Activated CD8-positive, alpha-beta memory T cell treated with anti-CD3 and anti-CD28 coated beads, Interleukin-2, amount 50 U/mL, for 24 hours (primary cell): ENCODE data around the gene GTSE1.
A peak's percentile ranks its signal among the peaks of the same experiment; 100 is the strongest.

Experiments
- DNase-seq: peaks from one replicate; pipeline ENCODE4 v3.0.0-alpha.2; 2020; ENCODE audit errors: extremely low read depth

The GTSE1 gene

GRCh38 chr22:46328797-46329196, 32.1 kb downstream of the GTSE1 start:
- DNase-seq, result no peak

- no peak for DNase-seq
These were observed 32.9 kb downstream of the GTSE1 start for GRCh38 chr22:46329616-46330015.

- no peak for DNase-seq
These were observed 33.8 kb downstream of the GTSE1 start for GRCh38 chr22:46330426-46330825.

GRCh38 chr22:46331496-46331895, 34.8 kb downstream of the GTSE1 start:
- DNase-seq, result no peak

DNA sequence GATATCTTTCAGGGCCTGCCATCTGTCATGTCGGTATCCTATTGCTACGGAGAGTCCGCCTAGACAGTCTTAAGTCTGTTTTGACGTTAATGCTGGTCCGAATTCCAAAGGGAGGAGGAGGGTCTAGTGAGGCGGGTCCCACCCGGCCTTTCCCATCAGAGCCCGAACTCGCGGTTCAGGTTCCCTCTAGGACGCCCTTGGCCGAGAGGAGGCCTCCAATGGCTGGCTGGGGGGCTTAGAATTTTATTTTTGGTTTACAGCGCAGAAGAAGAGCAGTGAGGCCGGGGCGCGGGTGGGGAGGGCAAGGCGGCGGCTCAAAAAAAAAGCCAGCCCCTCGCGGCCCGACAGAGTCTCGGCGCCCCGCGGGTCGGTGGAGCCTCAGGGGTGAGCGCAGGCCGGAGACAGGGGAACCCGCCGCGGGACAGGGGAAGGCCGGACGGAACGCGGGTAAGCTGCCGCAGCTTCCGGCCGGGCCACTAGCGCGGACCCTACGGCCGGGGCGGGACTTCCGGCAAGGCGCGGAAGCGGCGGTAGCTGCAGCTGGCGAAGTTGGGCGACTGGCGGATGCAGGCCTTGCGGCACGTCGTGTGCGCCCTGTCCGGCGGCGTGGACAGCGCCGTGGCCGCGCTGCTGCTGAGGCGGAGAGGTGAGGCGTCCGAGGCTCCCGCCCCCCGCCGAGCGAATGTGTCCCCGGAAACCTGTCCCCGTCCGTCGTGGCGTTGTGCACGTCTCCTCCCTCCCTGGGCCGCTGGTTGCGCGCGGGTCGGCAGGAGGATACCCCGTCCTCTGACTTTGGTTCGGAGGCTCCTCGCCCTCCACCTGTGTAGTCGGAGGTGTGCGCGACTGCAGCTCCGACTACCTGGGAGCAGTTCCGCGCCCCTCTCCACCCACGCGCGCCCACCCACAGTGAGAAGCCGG, 38.8 kb downstream of the GTSE1 start, which contains the start of gene TRMU:
Gene TRMU (plus strand): TSS at position 514 of the 918 bp plus-strand sequence. CDS start 51 bp downstream, at position 565.
- peak; percentile 38 for DNase-seq

GRCh38 chr22:46336119-46337078, 39.7 kb downstream of the GTSE1 start:
- no peak for DNase-seq

DNA sequence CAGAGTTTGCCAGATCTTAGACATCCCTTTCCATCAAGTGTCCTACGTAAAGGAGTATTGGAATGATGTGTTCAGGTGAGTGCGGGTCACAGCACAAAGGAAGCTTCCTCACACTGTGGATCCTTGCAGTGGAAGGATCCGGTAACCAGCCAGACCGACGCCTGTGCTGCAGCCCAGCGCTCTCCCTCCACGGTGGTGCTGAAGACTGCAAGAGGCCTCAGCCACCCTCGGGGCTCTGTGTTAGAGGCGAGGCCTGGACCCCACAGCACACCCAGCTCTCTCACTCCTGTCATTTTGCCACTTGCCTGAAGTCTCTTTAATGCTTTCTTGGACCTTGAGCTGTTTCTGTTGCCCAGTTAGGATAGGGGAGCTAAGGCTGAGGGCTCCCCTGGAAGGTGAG, 41.2 kb downstream of the GTSE1 start:
- DNase-seq, result no peak

GRCh38 chr22:46338636-46339035, 42.0 kb downstream of the GTSE1 start:
- DNase-seq, result no peak

GRCh38 chr22:46339956-46340355, 43.3 kb downstream of the GTSE1 start:
- DNase-seq, result no peak

- no peak for DNase-seq
These were observed 44.0 kb downstream of the GTSE1 start for GRCh38 chr22:46340676-46341075.

- no peak for DNase-seq
These were observed 50.2 kb downstream of the GTSE1 start for GRCh38 chr22:46346680-46347405.

DNA sequence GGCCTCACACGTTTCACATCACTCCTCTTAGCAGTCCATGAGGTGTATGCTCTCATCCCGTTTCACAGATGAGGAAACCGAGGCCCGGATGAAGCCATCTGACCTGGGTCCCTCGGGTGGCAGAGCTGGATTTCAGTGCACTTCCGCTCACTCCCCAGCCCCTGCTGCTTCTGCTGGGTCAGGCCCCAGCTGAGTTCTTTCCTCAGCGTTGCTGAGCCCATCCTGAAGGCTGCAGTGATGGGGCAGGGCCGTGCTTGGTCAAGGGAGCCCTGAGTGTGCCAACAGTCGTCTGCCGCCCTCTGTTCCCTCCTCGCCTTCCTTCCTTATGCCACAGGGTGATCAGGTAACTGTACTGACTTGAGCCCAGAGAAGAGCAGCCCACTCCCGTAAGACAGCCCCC, 51.0 kb downstream of the GTSE1 start:
- no peak for DNase-seq

DNA sequence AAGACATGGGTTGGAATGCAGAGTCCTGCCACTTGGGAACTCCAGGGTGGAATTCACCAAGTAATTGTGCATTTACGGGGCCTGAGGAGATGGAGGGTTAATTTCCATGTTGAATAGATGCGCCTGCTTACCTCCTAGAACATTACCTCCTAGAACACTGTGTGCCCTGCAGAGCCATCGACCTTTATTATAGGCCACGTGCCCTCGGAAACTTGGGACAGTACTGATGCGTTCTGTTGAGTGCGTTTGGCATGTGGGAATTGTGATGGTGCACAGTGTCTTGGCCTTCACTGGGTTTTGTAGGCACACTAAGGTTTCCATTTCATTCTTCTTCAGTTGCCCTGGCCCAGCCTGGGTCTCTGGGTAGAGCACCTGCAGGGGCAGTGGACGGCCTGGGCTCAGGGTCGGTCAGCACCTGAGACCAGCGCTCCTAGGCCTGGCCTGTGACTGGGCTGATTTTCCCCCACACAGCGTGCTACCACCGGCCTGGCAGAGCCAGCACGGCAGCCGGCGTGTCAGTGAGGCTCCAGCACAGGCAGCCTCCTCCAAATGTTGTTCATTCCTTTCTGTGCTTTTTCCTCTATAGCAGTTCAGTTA, 51.5 kb downstream of the GTSE1 start:
- no peak for DNase-seq

- DNase-seq, result no peak
These were observed 52.6 kb downstream of the GTSE1 start for GRCh38 chr22:46349238-46349637.

DNA sequence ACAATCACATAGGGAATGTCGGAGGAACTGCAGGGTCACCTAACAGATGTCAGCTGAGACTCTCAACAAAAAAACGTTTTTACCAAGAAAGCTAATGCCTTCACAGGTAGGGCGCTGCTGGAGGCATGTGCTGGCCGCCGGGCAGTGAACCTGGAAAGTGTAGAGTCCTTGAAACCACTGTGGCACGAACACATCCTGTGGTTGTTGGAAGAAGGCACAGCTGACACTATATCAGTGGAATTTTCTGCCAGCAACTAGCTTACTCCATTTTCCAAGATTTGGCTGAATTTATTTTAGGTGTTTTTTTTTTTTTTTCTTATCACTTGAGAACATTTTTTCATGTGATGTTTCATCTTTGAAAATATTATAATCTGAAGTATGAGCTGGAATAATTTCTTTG, 53.0 kb downstream of the GTSE1 start:
- DNase-seq, result no peak

DNA sequence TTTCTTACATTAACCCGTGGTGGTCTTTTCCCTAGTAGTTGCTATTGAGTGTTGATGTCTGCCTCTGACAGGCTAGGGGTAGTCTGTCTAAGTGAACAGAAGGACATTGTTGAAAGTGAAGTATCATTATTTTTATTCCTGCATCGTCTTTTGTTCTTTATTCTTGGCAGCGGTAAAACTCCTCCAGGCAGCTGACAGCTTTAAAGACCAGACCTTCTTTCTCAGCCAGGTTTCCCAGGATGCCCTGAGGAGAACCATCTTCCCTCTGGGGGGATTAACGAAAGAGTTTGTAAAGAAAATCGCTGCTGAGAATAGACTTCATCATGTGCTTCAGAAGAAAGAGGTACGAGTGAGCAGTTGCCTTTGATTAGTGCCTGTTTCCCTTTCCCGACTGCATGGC, 53.5 kb downstream of the GTSE1 start:
- DNase-seq, result no peak

DNA sequence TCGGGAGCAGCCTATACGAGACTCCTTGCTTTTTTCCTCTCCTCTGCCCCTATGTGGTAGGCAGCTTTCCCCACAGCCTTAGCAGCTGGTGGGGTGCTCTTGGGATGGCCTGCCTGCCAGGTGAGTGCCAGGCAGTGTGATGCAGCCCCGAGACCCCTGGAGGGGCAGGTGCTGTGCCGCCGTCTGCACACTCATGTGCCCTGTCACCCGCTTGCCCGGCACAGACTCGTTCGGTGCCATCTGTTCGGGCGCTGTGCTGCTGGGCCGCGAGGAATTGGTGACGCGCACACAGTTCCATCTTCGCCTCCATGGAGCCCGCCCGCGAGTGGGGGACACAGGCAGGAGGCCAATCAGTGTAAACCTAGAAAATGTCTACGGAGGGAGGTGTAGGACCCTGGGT, 54.0 kb downstream of the GTSE1 start:
- DNase-seq, result no peak

DNA sequence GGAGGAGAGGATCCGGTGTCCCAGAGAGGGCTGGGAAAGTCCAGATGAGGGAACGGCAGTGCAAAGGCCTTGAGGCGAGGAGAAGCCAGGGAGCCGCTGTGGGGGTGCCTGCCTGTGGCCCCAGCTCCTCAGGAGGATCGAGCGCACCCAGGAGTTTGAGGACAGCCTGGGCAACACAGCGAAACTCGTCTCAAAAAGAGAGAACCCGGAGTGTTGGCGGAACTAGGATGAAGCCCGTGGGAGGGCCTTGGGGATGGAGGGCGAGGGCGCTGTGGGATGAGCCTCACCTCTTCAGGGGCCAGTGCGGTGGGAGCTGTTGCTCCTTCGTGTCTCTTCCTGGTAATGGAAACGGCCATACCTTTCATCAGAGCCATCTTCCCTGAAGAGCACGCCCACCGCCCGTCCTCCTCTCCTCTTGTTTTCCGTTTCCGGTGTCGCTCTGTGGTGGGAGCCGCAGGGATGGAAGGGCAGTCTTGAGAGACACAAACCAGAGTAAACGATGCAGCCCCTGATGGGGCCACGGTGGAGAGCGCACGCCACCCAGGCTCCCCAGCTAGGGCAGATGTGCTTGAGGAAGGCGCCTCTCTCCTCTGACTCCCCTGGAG, 54.6 kb downstream of the GTSE1 start:
- DNase-seq, result no peak

DNA sequence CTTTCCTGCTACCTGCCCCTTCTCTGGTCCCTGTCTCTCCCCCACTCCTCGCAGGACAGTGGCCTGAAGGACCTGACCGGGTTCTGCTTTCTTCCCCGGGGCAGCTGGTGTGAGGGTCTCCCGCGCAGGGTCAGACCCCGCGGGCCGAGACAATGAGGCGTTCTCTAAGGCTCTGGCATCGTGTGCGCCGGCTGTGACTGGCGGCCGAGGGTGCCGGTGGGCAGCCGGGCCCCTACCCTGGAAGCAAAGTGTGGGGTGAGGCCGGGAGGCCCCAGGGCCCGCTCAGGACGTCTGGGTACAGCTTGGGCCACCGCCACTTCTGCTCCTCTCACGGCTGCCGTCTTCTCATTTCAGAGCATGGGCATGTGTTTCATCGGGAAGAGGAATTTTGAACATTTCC, 55.1 kb downstream of the GTSE1 start:
- no peak for DNase-seq

GRCh38 chr22:46352276-46352675, 55.6 kb downstream of the GTSE1 start:
- no peak for DNase-seq
